NCI-H526 (cell line): ENCODE results near the gene PACSIN1.

Source experiments
- DNase-seq, 2 experiments: peaks; one replicate each; lab custom pipeline; 2025; lab: John Stamatoyannopoulos, UW

The PACSIN1 gene

DNA sequence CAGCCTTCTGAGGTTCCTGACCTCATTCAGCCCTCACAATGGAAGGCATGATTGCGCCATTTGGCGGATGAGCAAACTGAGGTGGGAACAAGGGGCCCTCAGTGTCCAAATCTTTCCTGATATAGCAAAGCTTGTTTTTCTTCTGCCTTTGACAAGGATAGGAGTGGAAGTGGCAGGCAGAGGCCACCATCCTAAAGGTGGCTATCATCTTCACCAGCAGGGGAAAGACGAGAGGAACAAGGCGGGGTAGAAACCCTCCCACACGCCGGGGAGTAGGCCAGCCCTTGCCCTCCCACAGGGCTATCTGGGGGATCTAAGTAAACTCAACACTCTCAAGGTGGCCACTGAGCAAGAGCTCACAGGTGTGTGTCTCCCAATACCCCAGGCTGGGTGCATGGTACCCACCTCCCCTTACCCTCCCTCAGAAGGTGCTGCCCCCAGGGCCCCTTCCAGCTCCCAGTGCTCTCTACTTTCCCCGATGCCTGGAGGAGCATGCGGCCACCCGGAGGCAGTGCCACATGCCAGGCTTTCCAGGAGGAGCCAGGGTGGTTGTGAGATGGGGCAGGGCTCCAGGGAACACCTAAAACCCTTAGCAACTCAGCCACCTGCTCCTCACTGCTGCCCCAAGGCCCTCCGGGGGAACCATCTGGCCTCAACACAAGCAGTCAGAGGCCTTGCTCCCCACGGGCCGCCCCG is 79.0 kb downstream of the PACSIN1 start:
- DNase-seq: no peak

DNA sequence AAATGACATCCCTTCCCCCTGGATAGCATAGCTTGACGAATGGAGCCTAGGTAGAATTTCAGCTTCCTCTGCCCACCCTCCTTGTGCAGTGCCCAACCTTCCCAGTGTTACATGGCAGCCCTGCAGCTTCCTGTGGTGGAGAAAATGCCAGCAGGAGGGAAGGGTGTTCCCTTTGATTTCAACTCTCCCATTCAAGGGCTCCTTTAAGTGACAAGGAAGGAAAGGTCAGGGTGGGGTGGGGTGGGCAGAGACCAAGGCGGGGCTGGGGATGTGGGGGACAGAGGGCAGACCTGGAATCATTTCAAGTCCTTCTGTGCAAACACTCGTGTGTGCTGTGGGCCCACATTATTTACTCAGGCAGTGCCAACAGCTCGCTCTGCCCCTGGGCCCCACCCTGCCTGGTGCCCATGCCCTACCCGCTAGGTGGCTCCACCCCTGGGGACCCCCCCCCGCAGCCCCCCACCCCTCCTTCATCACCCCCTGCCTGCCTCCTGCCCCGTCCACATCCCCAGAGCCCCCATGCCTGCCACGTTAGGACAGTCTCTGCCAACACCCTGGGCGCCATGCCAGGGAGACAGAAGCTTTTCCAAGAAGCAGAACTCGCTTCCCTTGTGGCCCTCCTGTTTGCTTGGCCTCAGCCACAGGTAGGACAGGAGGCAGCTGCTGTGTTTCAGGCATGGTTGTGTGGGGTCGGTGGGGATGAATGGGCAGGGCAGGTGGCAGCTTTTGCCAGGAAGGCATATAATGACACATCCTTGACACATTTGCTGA is 80.9 kb downstream of the PACSIN1 start:
- no peak for DNase-seq

DNA sequence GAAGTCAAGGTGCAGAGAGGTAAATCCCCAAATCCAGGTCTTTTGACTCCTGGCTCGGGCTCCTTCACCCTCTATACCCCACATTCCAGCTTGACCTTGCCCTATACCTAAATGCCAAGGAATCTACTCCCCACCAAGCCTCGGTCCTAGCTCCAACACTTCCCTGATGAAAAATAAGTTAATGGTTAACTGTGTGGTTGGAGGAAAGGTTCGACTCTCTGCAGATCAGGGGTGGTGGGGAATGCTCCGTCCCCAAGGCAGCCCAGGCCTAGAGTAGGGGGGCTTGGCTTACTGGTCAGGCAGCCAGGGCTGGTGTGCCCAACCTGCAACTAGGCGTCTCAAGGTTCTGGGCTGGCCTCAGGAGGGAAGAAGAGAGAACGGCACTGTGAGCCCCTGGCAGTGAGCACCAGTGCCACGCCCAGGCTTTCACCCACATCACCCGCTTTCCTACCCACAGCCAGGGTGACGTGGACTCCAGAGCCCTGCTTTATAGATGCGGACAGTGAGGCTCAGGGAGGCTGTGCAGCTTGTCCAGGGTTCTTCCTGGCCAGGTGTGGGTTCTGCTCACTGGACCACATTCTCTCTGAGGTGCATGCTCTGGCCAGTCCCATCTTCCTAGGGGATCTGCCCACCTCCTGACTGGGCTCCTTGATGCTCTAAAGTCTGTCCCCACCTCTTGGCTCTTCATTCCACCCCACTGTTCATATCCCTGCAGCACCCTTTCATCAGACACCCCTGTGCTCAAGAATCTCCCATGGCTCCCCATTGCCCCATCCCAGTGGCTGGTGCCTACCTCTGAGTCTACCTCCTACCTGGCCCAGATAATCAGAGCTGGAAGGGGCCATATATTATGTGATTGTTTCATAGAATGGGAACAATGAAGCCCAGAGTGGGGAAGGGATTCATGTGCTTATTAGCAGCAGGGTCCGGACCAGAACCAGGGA is 82.1 kb downstream of the PACSIN1 start:
- DNase-seq: no peak

DNA sequence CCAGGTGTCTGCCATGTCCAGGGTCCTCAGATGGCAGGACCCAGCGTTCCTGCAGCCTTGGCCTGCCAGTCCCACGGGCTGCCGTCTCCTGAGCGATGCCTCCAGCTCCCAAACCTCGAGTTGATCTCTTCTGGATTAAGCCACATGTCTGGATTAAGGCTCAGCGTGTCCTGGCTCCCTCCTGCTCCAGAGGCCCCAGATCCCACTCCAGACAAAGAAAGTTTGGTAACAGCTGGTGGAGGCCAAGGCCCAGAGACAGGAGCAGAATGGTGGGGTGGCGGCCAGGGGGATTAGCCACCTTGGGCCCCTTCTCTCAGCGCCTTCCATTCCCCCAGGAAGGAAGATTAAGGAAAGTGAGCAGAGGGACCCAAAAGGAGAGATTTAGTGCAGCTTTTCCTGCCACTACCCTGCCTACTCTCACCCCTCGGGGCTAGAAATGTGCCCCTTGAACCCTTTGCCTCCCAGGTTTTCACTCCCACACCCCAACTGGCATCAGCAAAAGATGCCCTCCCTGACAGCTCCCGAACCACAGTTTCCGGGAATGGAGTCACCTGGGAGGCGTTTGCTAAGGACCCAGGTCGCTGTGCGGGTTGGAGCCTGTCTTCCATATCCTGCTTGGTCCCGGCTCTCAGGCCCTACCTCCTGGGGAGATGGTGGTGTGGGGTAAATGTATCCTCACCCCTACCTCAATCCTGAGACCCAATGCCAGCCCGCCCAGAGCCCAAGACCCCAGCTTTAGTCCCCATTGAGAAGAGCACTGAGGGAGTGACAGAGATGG is 83.3 kb downstream of the PACSIN1 start:
- no peak for DNase-seq

DNA sequence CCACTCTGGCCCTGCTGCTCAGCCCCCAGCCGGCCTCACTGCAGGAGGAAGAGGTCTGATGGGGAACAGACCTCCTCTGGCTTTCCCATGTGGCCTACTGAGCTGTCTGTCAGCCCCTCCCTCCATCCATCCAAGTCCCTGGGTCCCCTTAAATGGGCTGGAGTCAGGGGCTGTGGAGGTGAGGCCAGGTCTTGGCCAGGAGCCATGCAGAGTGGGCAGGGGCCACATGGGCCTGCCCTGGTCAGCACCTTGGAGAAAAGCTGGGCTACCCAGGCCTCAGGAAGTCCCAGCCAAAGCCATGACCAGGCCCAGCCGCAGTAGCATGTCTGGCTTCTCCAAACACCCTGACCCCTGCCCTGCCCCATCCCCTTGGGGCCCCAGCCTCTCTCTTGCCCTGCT is 83.9 kb downstream of the PACSIN1 start:
- DNase-seq: no peak

DNA sequence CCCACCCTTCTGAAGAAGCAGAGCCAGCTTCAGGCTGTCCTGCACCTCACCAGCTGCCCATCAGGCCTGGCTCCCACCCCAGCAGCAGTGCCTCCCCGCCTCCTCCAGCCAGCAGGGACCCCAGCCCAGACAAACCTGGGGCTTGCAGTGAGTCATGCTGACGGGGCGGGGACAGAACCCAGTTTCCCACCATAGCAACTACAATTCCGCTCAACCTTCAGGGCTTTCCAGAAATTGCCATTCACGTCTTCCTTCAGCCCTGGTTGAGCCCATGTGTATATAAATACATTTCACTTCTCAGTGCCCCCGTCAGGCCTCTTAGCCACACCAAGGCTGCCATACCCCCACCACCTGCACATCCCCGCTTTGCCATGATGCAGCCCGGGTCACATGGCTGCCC is 85.8 kb downstream of the PACSIN1 start:
- DNase-seq: no peak

DNA sequence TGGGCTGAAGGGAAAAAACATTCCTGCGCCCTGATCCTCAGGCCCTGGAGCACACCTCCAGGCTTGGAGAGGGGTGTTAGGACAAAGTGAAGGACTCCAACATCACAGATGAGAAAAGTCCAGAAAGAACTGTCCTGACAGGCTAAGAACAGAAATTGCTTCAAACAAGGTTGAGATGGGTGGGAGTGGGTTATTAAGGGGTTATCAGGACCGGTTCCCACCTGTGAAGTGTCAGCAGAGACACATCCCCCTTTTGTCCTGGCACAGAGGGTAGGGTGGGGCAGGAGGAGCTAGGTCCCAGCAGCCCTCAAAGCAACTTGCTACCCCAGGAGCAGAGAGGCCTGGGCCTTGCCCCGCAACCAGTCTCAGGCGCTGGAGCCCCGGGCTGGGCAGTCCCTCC is 86.7 kb downstream of the PACSIN1 start:
- DNase-seq: no peak

DNA sequence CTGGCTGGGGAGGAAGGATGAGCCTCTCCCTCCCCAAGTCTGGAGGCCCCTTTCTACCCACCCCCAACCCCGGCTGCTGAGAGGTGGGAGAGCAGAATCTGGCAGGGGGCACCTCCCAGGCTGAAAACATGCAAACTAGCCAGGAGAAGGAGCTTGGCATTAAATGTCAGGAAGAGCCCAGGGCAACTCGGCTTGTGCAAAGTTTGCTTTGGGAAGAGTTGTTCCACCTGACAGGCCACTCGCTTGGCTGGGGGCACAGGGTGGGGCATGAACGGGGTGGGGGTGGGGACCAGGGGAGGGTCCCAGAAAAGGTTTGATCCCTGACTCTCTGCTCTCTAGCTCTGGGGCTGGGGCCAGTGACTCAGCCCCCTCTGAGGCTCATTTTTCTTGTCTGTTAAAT is 87.3 kb downstream of the PACSIN1 start:
- no peak for DNase-seq

DNA sequence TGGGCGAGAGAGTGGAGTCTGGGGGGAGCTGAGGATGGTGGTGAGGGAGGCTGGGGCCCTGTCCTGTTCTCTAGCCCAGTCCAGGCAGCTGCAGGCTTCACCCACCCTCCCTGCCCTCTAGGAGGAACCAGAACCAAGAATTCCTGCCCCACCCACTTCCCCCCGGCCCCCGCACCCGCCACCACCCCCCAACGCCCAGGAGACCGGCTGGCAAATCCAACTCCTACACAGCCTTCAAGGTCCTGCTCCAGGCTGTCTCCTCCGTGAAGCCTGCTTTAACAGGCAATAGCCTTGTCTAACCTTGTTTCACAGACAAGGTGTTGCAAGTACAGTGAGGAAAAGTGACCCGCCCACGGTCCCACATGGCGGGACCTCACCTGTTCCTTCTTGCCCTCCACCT is 87.9 kb downstream of the PACSIN1 start:
- DNase-seq: no peak

DNA sequence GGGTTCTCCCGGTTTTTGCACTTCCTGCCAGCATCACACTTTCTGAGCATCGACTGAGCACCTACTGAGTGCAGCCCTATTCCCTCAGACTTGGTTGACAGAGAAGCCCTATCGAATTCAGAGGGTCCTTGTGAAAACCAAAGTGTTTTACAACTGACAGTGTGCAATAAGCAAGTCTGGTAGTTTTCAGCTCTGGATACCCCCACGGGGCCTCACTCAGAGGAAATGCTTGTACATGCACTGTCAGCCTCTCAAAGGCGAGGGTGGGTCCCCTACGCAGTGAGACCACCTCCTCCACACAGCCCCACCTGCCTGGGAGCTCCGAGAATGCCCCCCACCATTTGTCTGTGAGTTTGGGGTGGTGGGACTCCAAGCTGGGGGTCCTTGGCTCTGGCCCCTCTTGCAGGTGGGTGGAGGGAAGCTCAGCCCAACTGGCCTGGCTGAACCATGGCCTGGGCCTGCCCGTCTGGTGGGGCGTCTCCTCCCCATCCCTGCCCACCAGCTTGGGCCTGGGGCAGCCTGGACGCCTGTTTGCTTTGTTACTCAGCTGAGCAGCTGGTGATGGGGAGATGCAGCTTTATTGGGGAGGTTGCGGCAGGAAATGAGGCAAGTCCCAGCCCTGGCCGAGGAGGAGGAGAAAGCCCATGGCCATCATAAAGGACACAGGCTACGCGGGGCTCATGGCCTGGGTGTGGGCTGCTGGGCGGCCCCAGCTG is 88.6 kb downstream of the PACSIN1 start:
- no peak for DNase-seq

DNA sequence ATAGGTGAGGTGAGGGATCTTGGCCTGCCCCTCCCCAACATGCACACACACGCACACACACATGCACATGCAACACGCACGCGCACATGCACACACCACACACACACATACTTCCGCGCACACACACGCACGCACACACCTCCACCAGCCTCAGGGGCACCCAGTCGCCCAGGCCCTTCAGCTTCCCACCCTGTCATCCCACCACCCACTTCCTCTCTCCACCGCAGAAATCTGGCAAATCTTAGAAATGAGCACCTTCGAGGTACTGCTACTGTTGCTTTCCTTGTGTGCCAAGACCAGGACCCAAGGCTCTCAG is 89.1 kb downstream of the PACSIN1 start:
- DNase-seq: no peak

DNA sequence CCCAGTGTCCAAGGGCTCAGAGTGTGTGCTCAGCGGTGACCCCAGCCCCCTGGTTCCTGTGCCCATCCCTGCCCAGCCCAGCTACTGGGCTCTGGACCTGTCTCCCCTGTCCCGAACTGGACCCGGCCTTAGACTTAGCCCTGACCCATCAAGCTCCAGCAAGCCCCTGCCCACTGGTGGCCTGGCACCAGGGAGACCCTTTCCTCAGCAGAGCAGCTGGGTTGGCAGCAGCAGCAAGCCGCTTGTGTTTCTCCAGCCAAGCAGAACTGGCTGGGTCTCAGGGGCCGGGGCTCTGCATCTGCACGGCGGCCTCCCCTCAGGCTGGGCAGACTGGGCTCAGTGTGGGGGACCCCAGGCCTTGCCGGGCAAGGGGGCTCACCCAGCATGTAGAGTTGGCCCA is 89.5 kb downstream of the PACSIN1 start:
- no peak for DNase-seq

DNA sequence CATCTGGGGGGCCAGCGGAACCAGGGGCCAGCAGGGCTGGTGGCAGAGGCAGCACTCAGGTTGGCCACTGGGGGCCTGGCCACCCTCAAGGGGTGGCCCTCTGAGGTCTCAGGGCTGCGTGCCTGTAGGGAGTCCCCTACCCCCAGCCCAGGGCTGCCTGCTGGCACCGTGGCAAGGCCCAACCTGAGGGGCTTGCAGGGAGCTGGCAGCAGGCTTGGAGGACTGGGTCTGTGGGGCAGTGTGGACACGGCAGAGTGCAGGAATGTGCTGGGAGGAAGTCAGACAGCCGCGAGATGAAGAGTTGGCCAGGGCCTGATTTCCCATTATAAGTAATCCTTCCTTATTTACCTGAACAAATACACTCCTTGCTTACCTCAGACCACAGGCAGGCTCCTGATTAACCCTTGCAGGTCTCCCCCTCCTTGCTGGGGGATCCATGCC is 90.2 kb downstream of the PACSIN1 start, which contains the start of gene SPDEF:
Gene SPDEF (minus strand): TSS at position 299 of the 441 bp plus-strand sequence. CDS start 11,874 bp downstream, outside the sequence.
- DNase-seq: peak; percentile 52 to 70

DNA sequence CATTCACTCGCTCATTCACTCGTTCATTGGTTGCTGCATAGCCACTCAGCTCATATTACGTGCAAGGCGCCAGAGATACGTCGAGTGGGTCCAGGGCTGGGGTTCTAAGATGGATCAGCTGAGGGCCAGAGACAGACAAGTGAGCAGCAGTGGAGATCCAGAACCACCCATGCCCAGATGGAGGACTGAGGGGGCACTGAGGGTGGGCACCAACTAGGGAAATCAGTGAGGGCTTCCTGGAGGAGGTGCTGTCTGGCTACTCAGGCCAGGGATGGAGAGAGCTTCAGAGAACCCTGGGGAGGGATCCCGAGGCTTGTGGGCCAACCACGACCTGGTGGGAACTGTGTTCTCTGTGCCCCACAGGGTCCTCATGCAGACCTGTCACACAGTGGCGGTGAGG is 90.6 kb downstream of the PACSIN1 start:
- DNase-seq: no peak

DNA sequence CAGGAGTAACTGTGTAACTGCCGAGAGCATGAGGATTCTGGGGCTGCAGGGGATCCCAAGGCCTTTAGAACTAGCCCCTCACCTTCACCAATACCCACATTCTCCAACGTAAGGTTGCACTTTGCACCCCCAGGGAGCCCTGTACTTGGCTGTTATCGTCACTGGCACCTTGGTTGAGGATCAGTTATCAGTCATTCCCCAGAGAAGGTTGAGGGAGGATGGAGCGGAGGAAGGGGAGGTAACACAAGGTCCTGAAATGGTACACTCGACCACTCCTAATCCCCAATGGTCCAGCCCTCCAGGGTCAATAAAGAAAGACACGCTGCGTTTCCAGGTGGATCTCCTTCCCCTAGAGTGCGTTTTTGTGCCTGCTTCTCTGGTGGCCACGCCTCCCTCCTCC is 91.4 kb downstream of the PACSIN1 start:
- DNase-seq: no peak

DNA sequence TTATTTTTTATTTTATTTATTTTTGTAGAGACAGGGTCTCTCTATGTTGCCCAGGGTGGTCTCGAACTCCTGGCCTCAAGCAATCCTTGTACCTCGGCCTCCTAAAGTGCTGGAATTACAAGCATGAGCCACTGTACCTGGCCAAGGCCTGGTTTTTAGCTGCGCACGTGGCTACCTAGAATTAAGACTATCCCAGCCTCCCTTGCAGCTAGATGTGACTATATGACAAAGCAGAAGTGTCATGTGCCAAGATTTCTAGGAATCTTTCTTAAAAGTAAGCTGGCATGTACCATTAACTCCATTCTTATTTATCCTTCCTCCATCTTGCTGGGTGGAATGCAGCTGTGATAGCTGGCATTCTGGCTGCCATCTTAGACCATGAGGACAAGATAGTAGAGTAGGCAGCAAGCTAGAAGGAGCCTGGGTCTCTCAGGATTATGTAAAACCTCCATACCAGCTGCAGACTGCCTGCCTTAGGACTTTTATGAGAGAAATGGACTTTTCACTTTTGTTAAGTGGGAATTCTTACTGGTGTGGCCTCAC is 92.4 kb downstream of the PACSIN1 start:
- no peak for DNase-seq

DNA sequence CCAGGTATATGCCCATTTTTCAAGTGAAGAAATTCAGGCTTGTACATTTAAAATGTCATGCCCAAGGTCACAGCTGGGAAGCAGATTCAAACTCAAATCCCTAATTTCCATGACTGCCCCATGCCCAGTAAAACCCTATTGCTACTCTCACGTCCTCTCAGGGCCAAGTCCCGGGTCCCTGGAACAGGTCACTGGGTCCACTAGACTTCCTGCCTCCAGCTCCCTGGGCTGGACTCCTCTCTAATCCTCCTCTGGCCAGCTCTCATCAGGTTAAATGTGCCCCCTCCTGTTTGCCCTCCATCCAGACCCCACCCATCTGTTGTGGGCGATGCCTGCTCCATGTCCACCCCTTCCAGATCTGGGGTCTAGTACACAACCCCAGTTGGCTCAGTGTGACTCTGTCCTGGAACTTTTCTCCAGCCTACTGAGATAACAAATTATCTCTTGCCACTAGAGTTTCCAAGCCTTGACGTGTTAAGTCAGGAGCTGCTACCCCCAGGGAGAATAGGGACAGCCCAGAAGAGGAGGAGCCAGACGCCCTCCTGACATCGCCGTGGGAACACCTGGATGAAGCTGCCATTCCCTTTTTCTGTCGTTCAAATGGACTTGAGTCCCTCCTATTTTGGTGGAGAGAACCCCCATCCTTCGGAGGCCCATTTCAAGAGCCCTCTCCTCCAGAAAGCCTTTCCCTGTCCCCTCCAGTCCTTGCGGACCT is 93.9 kb downstream of the PACSIN1 start:
- DNase-seq: no peak

DNA sequence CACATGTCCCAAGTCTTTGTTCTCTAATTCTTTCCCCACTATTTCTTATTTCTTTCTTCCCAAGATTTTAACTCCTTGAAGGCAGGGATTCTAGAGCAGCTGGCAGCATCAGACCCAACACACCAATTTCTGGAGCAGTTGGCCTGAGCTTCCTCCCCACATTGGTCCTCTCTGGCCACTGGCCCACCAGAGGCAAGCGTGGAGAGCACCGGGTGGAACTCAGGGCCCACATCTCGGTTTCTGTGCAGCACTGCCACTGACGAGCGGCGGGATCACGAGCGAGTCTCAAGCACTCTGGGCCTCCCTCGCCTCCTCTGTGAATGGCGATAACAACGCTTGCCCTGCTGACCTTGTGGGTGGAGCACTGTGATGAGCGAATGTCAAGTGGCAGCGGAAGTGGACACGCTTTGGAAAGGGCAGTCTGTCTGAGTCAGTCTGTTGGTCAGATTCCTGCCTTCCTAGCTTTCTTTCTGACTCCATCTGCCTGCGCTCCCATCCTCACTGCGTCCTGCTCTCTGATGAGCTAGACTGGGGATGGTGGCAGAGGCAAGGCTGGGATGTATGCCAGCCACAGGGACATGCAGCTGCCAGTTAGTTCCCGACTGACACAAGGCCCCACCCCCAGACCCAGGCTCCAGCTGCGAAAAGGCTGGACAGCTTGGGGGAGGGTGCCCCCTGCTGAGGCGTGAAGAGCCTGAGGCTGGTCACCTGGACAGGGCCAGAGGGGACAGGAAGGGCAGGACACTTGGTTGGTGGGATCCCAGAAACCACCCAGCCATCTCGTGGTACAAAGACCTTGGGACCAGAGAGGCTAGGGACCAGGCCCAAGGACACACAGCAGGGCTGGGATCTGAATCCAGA is 94.7 kb downstream of the PACSIN1 start:
- peak in 1 of 2 experiments; percentile 38 for DNase-seq

DNA sequence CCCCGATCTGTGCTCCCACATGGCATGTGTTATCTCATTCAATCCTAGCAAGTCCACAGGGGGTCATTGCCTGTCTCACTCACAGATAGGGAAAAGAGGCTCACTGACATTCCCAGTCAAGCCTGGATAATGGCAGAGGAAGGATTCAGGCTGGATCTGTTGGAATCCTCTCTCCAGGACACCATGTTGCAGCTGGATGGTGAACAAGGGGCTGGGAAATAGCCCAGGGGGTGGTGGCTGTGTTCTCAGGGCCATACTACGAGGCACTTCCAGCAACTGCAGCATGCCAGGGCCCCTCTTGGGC is 95.3 kb downstream of the PACSIN1 start:
- DNase-seq: no peak
